Hepatocyte (in vitro differentiated cells): ENCODE data around the gene DDX10. TPM values are rescaled to one million over a fixed set of nuclear protein-coding genes. Genes with fewer than 3 reads are reported as not detected.

Experiments
- DNase-seq: peaks from one replicate; pipeline ENCODE4 v3.0.0-alpha.2; 2016; ENCODE audit warnings: low spot score
- H2AFZ ChIP-seq: fragments of 200-600 bp; sonication (generic); 2 replicates; pipeline ENCODE4 v1.6.0; 2016; ENCODE audit warnings: antibody characterized with exemption, mild to moderate bottlenecking
- H3K27ac ChIP-seq: fragments of 200-600 bp; sonication (generic); 2 replicates; pipeline ENCODE4 v1.5.1; 2016; ENCODE audit warnings: mild to moderate bottlenecking
- H3K27me3 ChIP-seq: fragments of 200-600 bp; sonication (generic); 2 replicates; pipeline ENCODE4 v1.6.1; 2016
- H3K36me3 ChIP-seq: fragments of 200-600 bp; sonication (generic); replicated peaks from 2 replicates; pipeline ENCODE4 v1.5.1; 2016; ENCODE audit warnings: low read depth; ENCODE audit not compliant: insufficient read depth
- H3K4me1 ChIP-seq: fragments of 200-600 bp; sonication (generic); 2 replicates; pipeline ENCODE4 v1.5.1; 2016; ENCODE audit warnings: mild to moderate bottlenecking, moderate library complexity; ENCODE audit not compliant: insufficient read depth
- H3K4me2 ChIP-seq: fragments of 200-600 bp; sonication (generic); 2 replicates; pipeline ENCODE4 v1.6.0; 2016
- H3K4me3 ChIP-seq: fragments of 200-600 bp; sonication (generic); 2 replicates; pipeline ENCODE4 v1.5.1; 2016; ENCODE audit warnings: mild to moderate bottlenecking
- H3K79me2 ChIP-seq: fragments of 200-600 bp; sonication (generic); 2 replicates; pipeline ENCODE4 v1.6.0; 2017; ENCODE audit warnings: mild to moderate bottlenecking
- H3K9me2 ChIP-seq: fragments of 200-600 bp; sonication (generic); replicated peaks from 2 replicates; pipeline ENCODE4 v1.6.0; 2017; ENCODE audit warnings: mild to moderate bottlenecking; ENCODE audit not compliant: insufficient read depth
- H3K9me3 ChIP-seq: fragments of 200-600 bp; sonication (generic); 2 replicates; pipeline ENCODE4 v1.5.1; 2016; ENCODE audit warnings: low read depth, mild to moderate bottlenecking
- H4K20me1 ChIP-seq: fragments of 200-600 bp; sonication (generic); 2 replicates; pipeline ENCODE4 v1.6.0; 2016; ENCODE audit warnings: mild to moderate bottlenecking; ENCODE audit not compliant: insufficient read depth, poor library complexity, severe bottlenecking
- EZH2 ChIP-seq: fragments of 200-600 bp; sonication (generic); IDR thresholded peaks from 2 replicates; pipeline ENCODE4 v1.6.1; 2016; ENCODE audit warnings: antibody characterized with exemption, mild to moderate bottlenecking, borderline replicate concordance
- EZH2phosphoT487 ChIP-seq: fragments of 200-600 bp; sonication (generic); IDR thresholded peaks from one replicate; pipeline ENCODE4 v1.6.1; 2018; ENCODE audit warnings: antibody characterized with exemption, mild to moderate bottlenecking, low read depth, moderate library complexity; ENCODE audit not compliant: unreplicated experiment, severe bottlenecking
- WGBS: methylation state at CpG from one replicate; pipeline ENCODE4 v1.1.6; 2016; ENCODE audit warnings: low lambda C conversion rate; ENCODE audit errors: missing lambda C conversion rate; 5-methylcytosine and 5-hydroxymethylcytosine counted together
- polyA plus RNA-seq: library from polyadenylated mRNA; unstranded; fragments of >200 nt; fragmentation: Nextera tagmentation; extraction: Ambion mirVana; gene quantifications from 2 replicates; pipeline ENCODE4 v1.2.1, GENCODE V29; 2016
- total RNA-seq: library from RNA; depleted of rRNA; stranded (reverse); fragments of >200 nt; gene quantifications from 2 replicates; pipeline ENCODE4 v1.2.3, GENCODE V29; 2014
- TF ChIP-seq, protein P1 (sequence below): fragments of 200-600 bp; sonication (generic); IDR thresholded peaks from 2 replicates; pipeline ENCODE4 v1.5.1; 2016; ENCODE audit warnings: antibody characterized with exemption, mild to moderate bottlenecking; ENCODE audit not compliant: poor library complexity

DDX10 gene
- total and polyA plus RNA-seq, 2 experiments from 2014 or later: 9.6 to 13.9 TPM

- Histone ChIP-seq H2AFZ (no peak overlapping the region), H3K9me3 (no peaks in the 10 kb centered on the region), H3K27ac (no peak overlapping the region), H3K4me2 (no peak overlapping the region), H3K9me2 (no peaks in the 10 kb centered on the region), H3K4me3 (no peak overlapping the region), H4K20me1 (no peaks in the 10 kb centered on the region), H3K27me3 (no peaks in the 10 kb centered on the region), H3K4me1 (no peaks in the 10 kb centered on the region), H3K36me3 (no peaks in the 10 kb centered on the region), H3K79me2 (no peaks in the 10 kb centered on the region)
- 61% methylated on average over 5 of the region's 5 CpGs for WGBS
- TF ChIP-seq, protein P1, sequence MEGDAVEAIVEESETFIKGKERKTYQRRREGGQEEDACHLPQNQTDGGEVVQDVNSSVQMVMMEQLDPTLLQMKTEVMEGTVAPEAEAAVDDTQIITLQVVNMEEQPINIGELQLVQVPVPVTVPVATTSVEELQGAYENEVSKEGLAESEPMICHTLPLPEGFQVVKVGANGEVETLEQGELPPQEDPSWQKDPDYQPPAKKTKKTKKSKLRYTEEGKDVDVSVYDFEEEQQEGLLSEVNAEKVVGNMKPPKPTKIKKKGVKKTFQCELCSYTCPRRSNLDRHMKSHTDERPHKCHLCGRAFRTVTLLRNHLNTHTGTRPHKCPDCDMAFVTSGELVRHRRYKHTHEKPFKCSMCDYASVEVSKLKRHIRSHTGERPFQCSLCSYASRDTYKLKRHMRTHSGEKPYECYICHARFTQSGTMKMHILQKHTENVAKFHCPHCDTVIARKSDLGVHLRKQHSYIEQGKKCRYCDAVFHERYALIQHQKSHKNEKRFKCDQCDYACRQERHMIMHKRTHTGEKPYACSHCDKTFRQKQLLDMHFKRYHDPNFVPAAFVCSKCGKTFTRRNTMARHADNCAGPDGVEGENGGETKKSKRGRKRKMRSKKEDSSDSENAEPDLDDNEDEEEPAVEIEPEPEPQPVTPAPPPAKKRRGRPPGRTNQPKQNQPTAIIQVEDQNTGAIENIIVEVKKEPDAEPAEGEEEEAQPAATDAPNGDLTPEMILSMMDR: no peak
- TF ChIP-seq EZH2: no peak
- TF ChIP-seq EZH2phosphoT487: no peak
- DNase-seq: no peak
Observed at GRCh38 chr11:108890482-108891105, 225.7 kb downstream of the DDX10 start.

DNA sequence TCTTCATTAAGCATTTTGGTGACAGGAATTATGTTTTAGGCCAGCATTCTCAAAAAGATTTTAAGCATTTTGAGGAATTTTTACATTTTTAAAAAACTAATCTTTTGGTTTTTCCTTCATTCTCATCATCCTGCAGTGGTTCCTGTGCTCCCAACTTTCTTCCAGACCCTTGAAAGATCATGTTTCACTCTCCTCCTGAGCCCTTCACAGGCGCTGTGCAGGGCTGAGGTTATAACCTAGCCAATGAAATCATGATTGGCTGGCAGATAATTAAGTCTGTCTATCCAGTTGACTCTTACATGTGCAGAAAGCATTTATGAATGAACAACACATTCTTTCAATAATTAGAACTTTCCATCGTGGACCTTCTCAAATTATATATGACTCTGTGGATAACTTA is 226.3 kb downstream of the DDX10 start:
- H3K9me3 ChIP-seq: no peaks in the 10 kb centered on the region
- H4K20me1 ChIP-seq: no peaks in the 10 kb centered on the region
- no peaks in the 10 kb centered on the region for H3K4me1 ChIP-seq
- H3K36me3 ChIP-seq: no peaks in the 10 kb centered on the region
- no peaks in the 10 kb centered on the region for H3K27me3 ChIP-seq
- 61% methylated on average over 2 of the region's 2 CpGs for WGBS
- no peak overlapping the region for H3K27ac ChIP-seq
- DNase-seq: no peak
- H3K4me3 ChIP-seq: no peak overlapping the region
- H3K9me2 ChIP-seq: no peaks in the 10 kb centered on the region
- TF ChIP-seq EZH2 (no peak), EZH2phosphoT487 (no peak)
- TF ChIP-seq, protein P1: no peak
- no peaks in the 10 kb centered on the region for H3K79me2 ChIP-seq
- H2AFZ ChIP-seq: no peak overlapping the region
- no peak overlapping the region for H3K4me2 ChIP-seq

DNA sequence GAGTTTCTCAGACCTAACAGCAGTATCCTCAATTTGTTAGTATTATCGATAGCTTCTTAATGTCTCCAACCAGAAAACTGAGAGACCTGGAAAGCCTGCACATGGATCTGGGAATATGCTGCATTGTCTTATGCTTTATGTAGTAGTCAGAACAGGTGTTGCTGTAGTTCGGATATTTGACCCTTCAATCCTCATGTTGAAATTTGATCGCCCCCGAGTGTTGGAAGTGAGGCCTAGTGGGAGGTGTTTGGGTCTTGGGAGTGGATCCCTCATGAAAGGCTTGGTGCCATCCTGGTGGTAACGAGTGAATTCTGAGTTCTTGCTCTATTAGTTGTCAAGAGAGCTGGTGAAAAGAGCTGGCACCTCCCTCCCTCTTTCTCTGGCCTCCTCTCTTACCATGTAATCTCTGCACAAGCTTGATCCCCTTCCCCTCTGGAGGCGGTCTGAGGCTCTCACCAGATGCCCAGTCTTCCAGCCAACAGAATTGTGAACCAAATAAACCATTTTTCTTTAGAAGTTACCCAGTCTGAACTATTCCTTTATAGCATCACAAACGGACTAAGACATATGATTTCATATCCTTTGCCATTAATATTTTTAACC is 227.1 kb downstream of the DDX10 start:
- Histone ChIP-seq H3K4me3 (no peak overlapping the region), H2AFZ (no peak overlapping the region), H3K36me3 (no peaks in the 10 kb centered on the region), H3K4me2 (no peak overlapping the region), H3K4me1 (no peaks in the 10 kb centered on the region), H3K79me2 (no peaks in the 10 kb centered on the region), H3K27me3 (no peaks in the 10 kb centered on the region), H3K9me2 (no peaks in the 10 kb centered on the region), H3K9me3 (no peaks in the 10 kb centered on the region), H4K20me1 (no peaks in the 10 kb centered on the region), H3K27ac (no peak overlapping the region)
- DNase-seq: no peak
- TF ChIP-seq EZH2 (no peak), EZH2phosphoT487 (no peak)
- TF ChIP-seq, protein P1: no peak
- WGBS: 92% methylated on average over 7 of the region's 7 CpGs
